GM23338 (cell line): Measurements from ENCODE around the gene ZBTB7C. TPM values are rescaled to one million over a fixed set of nuclear protein-coding genes. Genes with fewer than 3 reads are reported as not detected.

Experiments used
- ATAC-seq: fragments of 200-7000 bp; cut with Tn5 transposase; 3 replicates; pipeline ENCODE4 v1.9.1; 2020
- DNase-seq: peaks from one replicate; pipeline ENCODE4 v3.0.0-alpha.2; 2015; ENCODE audit warnings: low spot score
- H2AFZ ChIP-seq: fragments of 200-600 bp; sonication (generic); 2 replicates; pipeline ENCODE4 v1.8.0; 2016; ENCODE audit warnings: antibody characterized with exemption, mild to moderate bottlenecking, moderate library complexity
- H3F3A ChIP-seq: fragments of 200-600 bp; sonication (generic); replicated peaks from 2 replicates; pipeline ENCODE4 v1.8.0; 2017; ENCODE audit warnings: antibody characterized with exemption, mixed run types, low read depth
- H3K27ac ChIP-seq: fragments of 200-600 bp; sonication (generic); 2 replicates; pipeline ENCODE4 v1.6.1; 2016; ENCODE audit warnings: low read depth
- H3K27me3 ChIP-seq: fragments of 200-600 bp; sonication (generic); 2 replicates; pipeline ENCODE4 v1.8.0; 2016; ENCODE audit warnings: mild to moderate bottlenecking, mixed run types, moderate library complexity; ENCODE audit not compliant: insufficient read depth
- H3K36me3 ChIP-seq: fragments of 200-600 bp; sonication (generic); 2 replicates; pipeline ENCODE4 v1.8.0; 2016; ENCODE audit warnings: mild to moderate bottlenecking; ENCODE audit not compliant: insufficient read depth
- H3K4me1 ChIP-seq: fragments of 200-600 bp; sonication (generic); 2 replicates; pipeline ENCODE4 v1.8.0; 2016; ENCODE audit warnings: mild to moderate bottlenecking, moderate library complexity; ENCODE audit not compliant: insufficient read depth
- H3K4me2 ChIP-seq: fragments of 200-600 bp; sonication (generic); 2 replicates; pipeline ENCODE4 v1.7.1; 2017; ENCODE audit warnings: mixed run types
- H3K4me3 ChIP-seq: fragments of 200-600 bp; sonication (generic); 2 replicates; pipeline ENCODE4 v1.6.1; 2016; ENCODE audit warnings: mixed run types
- H3K79me2 ChIP-seq: fragments of 200-600 bp; sonication (generic); replicated peaks from 2 replicates; pipeline ENCODE4 v1.8.0; 2017; ENCODE audit warnings: mild to moderate bottlenecking; ENCODE audit not compliant: insufficient read depth
- H3K9me2 ChIP-seq: fragments of 200-600 bp; sonication (generic); 2 replicates; pipeline ENCODE4 v1.8.0; 2017; ENCODE audit not compliant: insufficient read depth
- H4K20me1 ChIP-seq: fragments of 200-600 bp; sonication (generic); replicated peaks from 2 replicates; pipeline ENCODE4 v1.8.0; 2017; ENCODE audit warnings: mild to moderate bottlenecking; ENCODE audit not compliant: insufficient read depth
- H3K27ac Mint-ChIP-seq: 2 replicates; pipeline ENCODE4 v1.8.0; 2020; ENCODE audit warnings: inconsistent platforms, mild to moderate bottlenecking, moderate library complexity, mixed read lengths
- H3K27me3 Mint-ChIP-seq: 3 replicates; pipeline ENCODE4 v1.8.0; 2022; ENCODE audit warnings: low read depth, mild to moderate bottlenecking, moderate library complexity, mixed read lengths, inconsistent platforms; ENCODE audit not compliant: insufficient read depth, poor library complexity
- H3K36me3 Mint-ChIP-seq: 3 replicates; pipeline ENCODE4 v1.8.0; 2021; ENCODE audit warnings: low read depth, mild to moderate bottlenecking, inconsistent platforms, moderate library complexity, mixed read lengths
- H3K4me1 Mint-ChIP-seq: 3 replicates; pipeline ENCODE4 v1.8.0; 2020; ENCODE audit warnings: mild to moderate bottlenecking, inconsistent platforms, mixed read lengths
- H3K4me3 Mint-ChIP-seq: 3 replicates; pipeline ENCODE4 v1.8.0; 2021; ENCODE audit warnings: moderate library complexity, mild to moderate bottlenecking, inconsistent platforms, mixed read lengths
- H3K9me3 Mint-ChIP-seq: 3 replicates; pipeline ENCODE4 v1.8.0; 2020; ENCODE audit warnings: moderate library complexity, mild to moderate bottlenecking, inconsistent platforms, mixed read lengths
- CREB1 ChIP-seq: fragments of 250-450 bp; sonication (Bioruptor Pico); IDR thresholded peaks from 2 replicates; pipeline ENCODE4 v1.5.0; 2020; ENCODE audit warnings: low read depth, mild to moderate bottlenecking, moderate library complexity
- ETS1 ChIP-seq: IDR thresholded peaks from 2 replicates; pipeline ENCODE4 v1.6.1; 2016; ENCODE audit warnings: antibody characterized with exemption
- EZH2 ChIP-seq: fragments of 200-600 bp; sonication (generic); IDR thresholded peaks from one replicate; pipeline ENCODE4 v1.8.0; 2017; ENCODE audit warnings: antibody characterized with exemption, mild to moderate bottlenecking, low read depth; ENCODE audit not compliant: unreplicated experiment
- EZH2phosphoT487 ChIP-seq: fragments of 200-600 bp; sonication (generic); IDR thresholded peaks from one replicate; pipeline ENCODE4 v1.8.1; 2018; ENCODE audit warnings: antibody characterized with exemption; ENCODE audit not compliant: unreplicated experiment
- JUNB ChIP-seq: IDR thresholded peaks from one replicate; pipeline ENCODE4 v1.6.1; 2016; ENCODE audit warnings: antibody characterized with exemption; ENCODE audit not compliant: unreplicated experiment
- NANOG ChIP-seq: IDR thresholded peaks from 2 replicates; pipeline ENCODE4 v1.6.1; 2016; ENCODE audit warnings: antibody characterized with exemption, borderline replicate concordance
- POLR2AphosphoS5 ChIP-seq: IDR thresholded peaks from 2 replicates; pipeline ENCODE4 v1.6.1; 2016; ENCODE audit warnings: antibody characterized with exemption, low read depth
- REST ChIP-seq: IDR thresholded peaks from one replicate; pipeline ENCODE4 v1.6.1; 2018; ENCODE audit warnings: antibody characterized with exemption; ENCODE audit not compliant: unreplicated experiment
- STAT1 ChIP-seq: IDR thresholded peaks from one replicate; pipeline ENCODE4 v1.6.1; 2016; ENCODE audit warnings: antibody characterized with exemption; ENCODE audit not compliant: unreplicated experiment
- ZNF114 ChIP-seq: fragments of 250-450 bp; sonication (Bioruptor Pico); IDR thresholded peaks from 2 replicates; pipeline ENCODE4 v1.5.0; 2020; ENCODE audit warnings: mild to moderate bottlenecking, moderate library complexity
- ZNF331 ChIP-seq: fragments of 250-450 bp; sonication (Bioruptor Pico); IDR thresholded peaks from 2 replicates; pipeline ENCODE4 v1.5.0; 2020; ENCODE audit warnings: low read depth, mild to moderate bottlenecking, moderate library complexity
- polyA plus RNA-seq: library from polyadenylated mRNA; unstranded; fragments of >200 nt; fragmentation: Nextera tagmentation; extraction: Ambion mirVana; gene quantifications from 2 replicates; pipeline ENCODE4 v1.2.1, GENCODE V29; 2016
- total RNA-seq: library from RNA; depleted of rRNA; stranded (reverse); fragments of >200 nt; shearing (Covaris generic); gene quantifications from 2 replicates; pipeline ENCODE4 v1.2.3, GENCODE V29; 2014
- TF ChIP-seq, protein P1 (sequence below): fragments of 250-450 bp; sonication (Bioruptor Pico); IDR thresholded peaks from 2 replicates; pipeline ENCODE4 v1.5.0; 2020; ENCODE audit warnings: mild to moderate bottlenecking, moderate library complexity
- TF ChIP-seq, protein P2 (sequence below), 2 experiments: fragments of 200-600 bp in 1 of 2; sonication (generic) in 1 of 2; conservative IDR thresholded peaks; 2 replicates each; pipeline versions ENCODE4 v1.5.1 to v1.6.1; 2016 to 2017; ENCODE audit warnings: antibody characterized with exemption in 2 of 2, low read depth in 2 of 2, mild to moderate bottlenecking in 2 of 2, moderate library complexity in 1 of 2

Gene ZBTB7C
- total and polyA plus RNA-seq, 2 experiments from 2014 or later = 0.03 to 0.14 TPM

GRCh38 chr18:48279312-48279711, 129.9 kb downstream of the ZBTB7C start:
- TF ChIP-seq ETS1 = no peak
- TF ChIP-seq, protein P1, sequence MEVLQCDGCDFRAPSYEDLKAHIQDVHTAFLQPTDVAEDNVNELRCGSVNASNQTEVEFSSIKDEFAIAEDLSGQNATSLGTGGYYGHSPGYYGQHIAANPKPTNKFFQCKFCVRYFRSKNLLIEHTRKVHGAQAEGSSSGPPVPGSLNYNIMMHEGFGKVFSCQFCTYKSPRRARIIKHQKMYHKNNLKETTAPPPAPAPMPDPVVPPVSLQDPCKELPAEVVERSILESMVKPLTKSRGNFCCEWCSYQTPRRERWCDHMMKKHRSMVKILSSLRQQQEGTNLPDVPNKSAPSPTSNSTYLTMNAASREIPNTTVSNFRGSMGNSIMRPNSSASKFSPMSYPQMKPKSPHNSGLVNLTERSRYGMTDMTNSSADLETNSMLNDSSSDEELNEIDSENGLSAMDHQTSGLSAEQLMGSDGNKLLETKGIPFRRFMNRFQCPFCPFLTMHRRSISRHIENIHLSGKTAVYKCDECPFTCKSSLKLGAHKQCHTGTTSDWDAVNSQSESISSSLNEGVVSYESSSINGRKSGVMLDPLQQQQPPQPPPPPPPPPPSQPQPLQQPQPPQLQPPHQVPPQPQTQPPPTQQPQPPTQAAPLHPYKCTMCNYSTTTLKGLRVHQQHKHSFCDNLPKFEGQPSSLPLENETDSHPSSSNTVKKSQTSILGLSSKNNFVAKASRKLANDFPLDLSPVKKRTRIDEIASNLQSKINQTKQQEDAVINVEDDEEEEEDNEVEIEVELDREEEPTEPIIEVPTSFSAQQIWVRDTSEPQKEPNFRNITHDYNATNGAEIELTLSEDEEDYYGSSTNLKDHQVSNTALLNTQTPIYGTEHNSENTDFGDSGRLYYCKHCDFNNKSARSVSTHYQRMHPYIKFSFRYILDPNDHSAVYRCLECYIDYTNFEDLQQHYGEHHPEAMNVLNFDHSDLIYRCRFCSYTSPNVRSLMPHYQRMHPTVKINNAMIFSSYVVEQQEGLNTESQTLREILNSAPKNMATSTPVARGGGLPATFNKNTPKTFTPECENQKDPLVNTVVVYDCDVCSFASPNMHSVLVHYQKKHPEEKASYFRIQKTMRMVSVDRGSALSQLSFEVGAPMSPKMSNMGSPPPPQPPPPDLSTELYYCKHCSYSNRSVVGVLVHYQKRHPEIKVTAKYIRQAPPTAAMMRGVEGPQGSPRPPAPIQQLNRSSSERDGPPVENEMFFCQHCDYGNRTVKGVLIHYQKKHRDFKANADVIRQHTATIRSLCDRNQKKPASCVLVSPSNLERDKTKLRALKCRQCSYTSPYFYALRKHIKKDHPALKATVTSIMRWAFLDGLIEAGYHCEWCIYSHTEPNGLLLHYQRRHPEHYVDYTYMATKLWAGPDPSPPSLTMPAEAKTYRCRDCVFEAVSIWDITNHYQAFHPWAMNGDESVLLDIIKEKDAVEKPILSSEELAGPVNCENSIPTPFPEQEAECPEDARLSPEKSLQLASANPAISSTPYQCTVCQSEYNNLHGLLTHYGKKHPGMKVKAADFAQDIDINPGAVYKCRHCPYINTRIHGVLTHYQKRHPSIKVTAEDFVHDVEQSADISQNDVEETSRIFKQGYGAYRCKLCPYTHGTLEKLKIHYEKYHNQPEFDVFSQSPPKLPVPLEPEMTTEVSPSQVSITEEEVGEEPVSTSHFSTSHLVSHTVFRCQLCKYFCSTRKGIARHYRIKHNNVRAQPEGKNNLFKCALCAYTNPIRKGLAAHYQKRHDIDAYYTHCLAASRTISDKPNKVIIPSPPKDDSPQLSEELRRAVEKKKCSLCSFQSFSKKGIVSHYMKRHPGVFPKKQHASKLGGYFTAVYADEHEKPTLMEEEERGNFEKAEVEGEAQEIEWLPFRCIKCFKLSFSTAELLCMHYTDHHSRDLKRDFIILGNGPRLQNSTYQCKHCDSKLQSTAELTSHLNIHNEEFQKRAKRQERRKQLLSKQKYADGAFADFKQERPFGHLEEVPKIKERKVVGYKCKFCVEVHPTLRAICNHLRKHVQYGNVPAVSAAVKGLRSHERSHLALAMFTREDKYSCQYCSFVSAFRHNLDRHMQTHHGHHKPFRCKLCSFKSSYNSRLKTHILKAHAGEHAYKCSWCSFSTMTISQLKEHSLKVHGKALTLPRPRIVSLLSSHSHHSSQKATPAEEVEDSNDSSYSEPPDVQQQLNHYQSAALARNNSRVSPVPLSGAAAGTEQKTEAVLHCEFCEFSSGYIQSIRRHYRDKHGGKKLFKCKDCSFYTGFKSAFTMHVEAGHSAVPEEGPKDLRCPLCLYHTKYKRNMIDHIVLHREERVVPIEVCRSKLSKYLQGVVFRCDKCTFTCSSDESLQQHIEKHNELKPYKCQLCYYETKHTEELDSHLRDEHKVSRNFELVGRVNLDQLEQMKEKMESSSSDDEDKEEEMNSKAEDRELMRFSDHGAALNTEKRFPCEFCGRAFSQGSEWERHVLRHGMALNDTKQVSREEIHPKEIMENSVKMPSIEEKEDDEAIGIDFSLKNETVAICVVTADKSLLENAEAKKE (CRISPR knock-in tag) = no peak
- TF ChIP-seq REST = no peak
- TF ChIP-seq STAT1 = no peak
- no peak for TF ChIP-seq ZNF331 (CRISPR knock-in tag)
- TF ChIP-seq, protein P2, sequence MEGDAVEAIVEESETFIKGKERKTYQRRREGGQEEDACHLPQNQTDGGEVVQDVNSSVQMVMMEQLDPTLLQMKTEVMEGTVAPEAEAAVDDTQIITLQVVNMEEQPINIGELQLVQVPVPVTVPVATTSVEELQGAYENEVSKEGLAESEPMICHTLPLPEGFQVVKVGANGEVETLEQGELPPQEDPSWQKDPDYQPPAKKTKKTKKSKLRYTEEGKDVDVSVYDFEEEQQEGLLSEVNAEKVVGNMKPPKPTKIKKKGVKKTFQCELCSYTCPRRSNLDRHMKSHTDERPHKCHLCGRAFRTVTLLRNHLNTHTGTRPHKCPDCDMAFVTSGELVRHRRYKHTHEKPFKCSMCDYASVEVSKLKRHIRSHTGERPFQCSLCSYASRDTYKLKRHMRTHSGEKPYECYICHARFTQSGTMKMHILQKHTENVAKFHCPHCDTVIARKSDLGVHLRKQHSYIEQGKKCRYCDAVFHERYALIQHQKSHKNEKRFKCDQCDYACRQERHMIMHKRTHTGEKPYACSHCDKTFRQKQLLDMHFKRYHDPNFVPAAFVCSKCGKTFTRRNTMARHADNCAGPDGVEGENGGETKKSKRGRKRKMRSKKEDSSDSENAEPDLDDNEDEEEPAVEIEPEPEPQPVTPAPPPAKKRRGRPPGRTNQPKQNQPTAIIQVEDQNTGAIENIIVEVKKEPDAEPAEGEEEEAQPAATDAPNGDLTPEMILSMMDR (conservative IDR thresholded peaks at IDR 0.05; ENCODE audit: low read depth in 2 of 2) = no peak
- TF ChIP-seq EZH2phosphoT487 = no peak
- no peak for TF ChIP-seq EZH2
- TF ChIP-seq JUNB = no peak
- no peak for TF ChIP-seq NANOG
- TF ChIP-seq ZNF114 (CRISPR knock-in tag) = no peak
- TF ChIP-seq CREB1 (CRISPR knock-in tag) = no peak
- no peak for TF ChIP-seq POLR2AphosphoS5
- no peaks in the 10 kb centered on the region for H3K4me1 ChIP-seq
- ATAC-seq (no peak), DNase-seq (no peak)
- no peak overlapping the region for H3K4me2 ChIP-seq
- no peaks in the 10 kb centered on the region for H3K9me3 Mint-ChIP-seq
- no peak overlapping the region for H3K4me3 ChIP-seq
- no peaks in the 10 kb centered on the region for H3F3A ChIP-seq
- H3K4me3 Mint-ChIP-seq = no peak overlapping the region
- no peaks in the 10 kb centered on the region for H3K79me2 ChIP-seq
- H3K27ac ChIP-seq = no peak overlapping the region
- H3K27me3 Mint-ChIP-seq = no peaks in the 10 kb centered on the region
- peaks cover 6% of the 10 kb centered on the region; the same call in 1 of the 2 replicates for H3K9me2 ChIP-seq
- H3K36me3 Mint-ChIP-seq = no peaks in the 10 kb centered on the region
- H3K27ac Mint-ChIP-seq = no peak overlapping the region
- H4K20me1 ChIP-seq = no peaks in the 10 kb centered on the region
- peaks cover 4% of the 10 kb centered on the region; the same call in 2 of the 3 replicates for H3K4me1 Mint-ChIP-seq
- no peak overlapping the region for H2AFZ ChIP-seq
- H3K27me3 ChIP-seq = no peaks in the 10 kb centered on the region
- H3K36me3 ChIP-seq = no peaks in the 10 kb centered on the region
